GM06990 (cell line): ENCODE measurements around the gene PAQR4.

Source experiments
- DNase-seq: peaks from one replicate; pipeline ENCODE4 v3.0.0-alpha.2; 2011; ENCODE audit not compliant: insufficient read length; ENCODE audit errors: extremely low read depth
- H3K27me3 ChIP-seq: replicated peaks from 2 replicates; pipeline ENCODE4 v1.6.0; 2011; ENCODE audit warnings: low read length; ENCODE audit not compliant: control insufficient read depth, insufficient read depth
- H3K36me3 ChIP-seq: 2 replicates; pipeline ENCODE4 v1.5.1; 2011; ENCODE audit warnings: low read length; ENCODE audit not compliant: control insufficient read depth, insufficient read depth
- H3K4me3 ChIP-seq: replicated peaks from 2 replicates; pipeline ENCODE4 v1.5.1; 2011; ENCODE audit warnings: low read depth, mild to moderate bottlenecking, control low read depth, low read length
- CTCF ChIP-seq: IDR thresholded peaks from 2 replicates; pipeline ENCODE4 v1.5.1; 2011; ENCODE audit warnings: low read length, control low read depth, mild to moderate bottlenecking, inconsistent platforms; ENCODE audit not compliant: insufficient read depth, poor library complexity, severe bottlenecking

The PAQR4 gene

DNA sequence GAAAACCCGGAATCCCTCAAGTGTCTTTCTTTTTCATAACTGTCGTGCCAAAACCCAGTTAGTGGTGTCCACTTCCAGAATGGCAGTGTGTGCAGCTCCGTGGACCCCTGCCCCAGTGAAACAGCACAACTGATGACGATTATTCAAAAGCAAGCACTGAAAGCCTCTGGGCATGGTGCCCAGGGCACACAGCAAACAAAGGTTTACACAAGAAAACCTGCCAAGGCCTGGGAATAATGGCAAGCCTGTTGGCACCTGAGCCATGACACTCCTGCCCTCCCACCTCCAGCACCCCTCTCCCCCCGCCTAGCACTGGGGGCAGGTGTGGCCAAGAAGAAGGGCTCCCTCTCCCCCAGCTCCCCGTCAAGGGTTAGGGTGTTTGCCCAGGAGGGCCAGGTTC, 8.3 kb downstream of the PAQR4 start:
- Histone ChIP-seq H3K36me3 (peaks cover 14% of the 10 kb centered on the region), H3K4me3 (no peak overlapping the region), H3K27me3 (no peaks in the 10 kb centered on the region)
- no peak for DNase-seq
- no peak for TF ChIP-seq CTCF

- DNase-seq, result no peak
- Histone ChIP-seq H3K27me3 (no peaks in the 10 kb centered on the region; the same call in 1 of the 2 replicates), H3K36me3 (peaks cover 8% of the 10 kb centered on the region), H3K4me3 (peak overlapping the region; percentile 83)
- no peak for TF ChIP-seq CTCF
Measured at GRCh38 chr16:2979669-2980226, 10.6 kb downstream of the PAQR4 start.

- peak within 1 kb of the TSS; percentile 83 for H3K4me3 ChIP-seq
- no peak for TF ChIP-seq CTCF
- peaks cover 1% of the 10 kb centered on the region for H3K27me3 ChIP-seq
- DNase-seq, result peak; percentile 94
- peaks cover 6% of the 10 kb centered on the region for H3K36me3 ChIP-seq
Measured at GRCh38 chr16:2980227-2981176, 11.4 kb downstream of the PAQR4 start, which contains the start of gene PKMYT1. PKMYT1 (minus strand) TSS chr16:2980446; CDS start chr16:2979657, 789 bp downstream.

DNA sequence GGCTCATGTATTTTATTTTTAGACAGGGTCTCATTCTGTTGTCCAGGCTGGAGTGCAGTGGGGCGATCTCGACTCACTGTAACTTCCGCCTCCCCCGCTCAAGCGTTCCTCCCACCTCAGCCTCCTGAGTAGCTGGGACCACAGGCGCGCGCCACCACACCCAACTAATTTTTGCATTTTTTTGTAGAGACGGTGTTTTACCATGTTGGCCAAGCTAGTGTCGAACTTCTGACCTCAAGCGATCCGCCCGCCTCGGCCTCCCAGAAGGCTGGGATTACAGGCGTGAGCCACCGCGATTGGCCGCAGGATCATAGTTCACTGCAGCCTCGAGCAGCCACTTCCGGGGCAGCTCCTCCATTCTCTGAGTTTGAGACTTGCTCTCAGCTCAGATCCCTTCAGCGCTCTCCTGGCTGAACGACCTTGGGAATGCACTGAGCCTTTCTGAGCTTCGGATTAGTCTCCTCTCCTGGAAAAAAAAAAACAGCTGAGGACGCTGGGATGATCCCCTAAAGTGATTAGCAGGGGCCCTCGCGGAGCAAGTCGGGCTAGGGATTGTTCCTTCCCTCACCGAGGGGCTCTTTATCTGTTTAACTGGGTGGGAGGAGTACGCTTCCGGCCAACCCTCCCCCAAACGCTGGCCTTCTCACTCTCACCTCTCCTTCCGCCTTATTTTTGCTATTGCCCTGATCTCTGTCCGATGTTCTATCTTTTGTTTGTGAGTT, 12.2 kb downstream of the PAQR4 start:
- Histone ChIP-seq H3K4me3 (peak overlapping the region; percentile 83), H3K36me3 (peaks cover 2% of the 10 kb centered on the region; the same call in 1 of the 2 replicates), H3K27me3 (peaks cover 1% of the 10 kb centered on the region)
- TF ChIP-seq CTCF, result no peak
- no peak for DNase-seq

GRCh38 chr16:2981899-2982250, 12.7 kb downstream of the PAQR4 start:
- Histone ChIP-seq H3K4me3 (no peak overlapping the region), H3K36me3 (no peaks in the 10 kb centered on the region; the same call in 1 of the 2 replicates), H3K27me3 (peaks cover 1% of the 10 kb centered on the region)
- no peak for DNase-seq
- no peak for TF ChIP-seq CTCF
